OCI-LY7 (cell line): ENCODE measurements around the gene WDR86.

Experiments
- CTCF ChIP-seq: fragments of 200-600 bp; sonication (generic); conservative IDR thresholded peaks from 2 replicates; pipeline ENCODE4 v1.5.1; 2014; ENCODE audit warnings: mild to moderate bottlenecking, antibody characterized with exemption, low read length, moderate library complexity, mixed read lengths
- EZH2phosphoT487 ChIP-seq: fragments of 200-600 bp; sonication (generic); IDR thresholded peaks from 2 replicates; pipeline ENCODE4 v1.6.1; 2018; ENCODE audit warnings: low read depth, borderline replicate concordance, mild to moderate bottlenecking, mixed run types, antibody characterized with exemption, low read length, moderate library complexity, mixed read lengths

- TF ChIP-seq EZH2phosphoT487 (no peak), CTCF (no peak)
Observed at GRCh38 chr7:151399906-151400305, 9.9 kb downstream of the WDR86 start.
